NCI-H526 treated with DMSO at 0.1 percent for 48 hours (cell line): ENCODE results near the gene HOXB9.

ENCODE experiments used
- DNase-seq: peaks from one replicate; lab custom pipeline; 2025; lab: John Stamatoyannopoulos, UW

HOXB9 gene

GRCh38 chr17:48624118-48624517, 2.0 kb downstream of the HOXB9 start:
- no peak for DNase-seq

- no peak for DNase-seq
Measured at GRCh38 chr17:48623583-48623982, 2.6 kb downstream of the HOXB9 start.

- DNase-seq = no peak
Measured at GRCh38 chr17:48622857-48623256, 3.3 kb downstream of the HOXB9 start.

GRCh38 chr17:48621410-48622392, 4.5 kb downstream of the HOXB9 start:
- DNase-seq = no peak

GRCh38 chr17:48620461-48621139, 5.6 kb downstream of the HOXB9 start:
- no peak for DNase-seq

- no peak for DNase-seq
Measured at GRCh38 chr17:48619826-48620449, 6.2 kb downstream of the HOXB9 start.

GRCh38 chr17:48618256-48618896, 7.8 kb downstream of the HOXB9 start:
- DNase-seq = peak; percentile 77

GRCh38 chr17:48617471-48618255, 8.5 kb downstream of the HOXB9 start:
- DNase-seq = no peak

- DNase-seq = no peak
Measured at GRCh38 chr17:48616717-48617470, 9.3 kb downstream of the HOXB9 start.

- DNase-seq = no peak
Measured at GRCh38 chr17:48615963-48616716, 10.0 kb downstream of the HOXB9 start.

- no peak for DNase-seq
Measured at GRCh38 chr17:48615047-48615962, 10.9 kb downstream of the HOXB9 start, which contains the start of gene HOXB8. HOXB8 (minus strand) TSS chr17:48615292; CDS start chr17:48614704, 588 bp downstream.

- DNase-seq = no peak
Measured at GRCh38 chr17:48613862-48614694, 12.1 kb downstream of the HOXB9 start.

GRCh38 chr17:48612854-48613691, 13.1 kb downstream of the HOXB9 start:
- DNase-seq = peak; percentile 49

GRCh38 chr17:48612456-48612853, 13.7 kb downstream of the HOXB9 start:
- no peak for DNase-seq

- DNase-seq = no peak
Measured at GRCh38 chr17:48611681-48612455, 14.3 kb downstream of the HOXB9 start.

- DNase-seq = no peak
Measured at GRCh38 chr17:48611213-48611612, 14.9 kb downstream of the HOXB9 start.
